Activated B cell treated with CpG ODN at 0.5 μM for 24 hours (primary cell): Measurements from ENCODE around the gene CEP128. TPM values are rescaled to one million over a fixed set of nuclear protein-coding genes. Genes with fewer than 3 reads are reported as not detected.

ENCODE experiments used
- ATAC-seq: fragments of 200-7000 bp; cut with Tn5 transposase; one replicate; pipeline ENCODE4 v1.10.0; 2021; ENCODE audit warnings: low read depth, mild to moderate bottlenecking, moderate library complexity
- CTCF ChIA-PET: fragments of 350-600 bp; sonication (Branson Sonifier 250); formaldehyde crosslinking; loops from one replicate; lab custom pipeline; 2021; ENCODE audit warnings: antibody characterized with exemption; lab: Charles Lee
- POLR2A ChIA-PET: fragments of 350-600 bp; sonication (Branson Sonifier 250); formaldehyde crosslinking; loops from one replicate; lab custom pipeline; 2021; ENCODE audit warnings: antibody characterized with exemption; lab: Charles Lee
- DNase-seq: peaks from one replicate; pipeline ENCODE4 v3.0.0; 2022
- H3K27ac Mint-ChIP-seq: one replicate; pipeline ENCODE4 v1.8.0; 2020; ENCODE audit warnings: mixed read lengths
- H3K27me3 Mint-ChIP-seq: one replicate; pipeline ENCODE4 v1.8.0; 2021; ENCODE audit warnings: mixed read lengths
- H3K36me3 Mint-ChIP-seq: one replicate; pipeline ENCODE4 v1.8.0; 2021; ENCODE audit warnings: low read depth, mixed read lengths
- H3K4me1 Mint-ChIP-seq: one replicate; pipeline ENCODE4 v1.8.0; 2021; ENCODE audit warnings: mixed read lengths
- H3K4me3 Mint-ChIP-seq: one replicate; pipeline ENCODE4 v1.8.0; 2020; ENCODE audit warnings: mild to moderate bottlenecking, mixed read lengths
- H3K9me3 Mint-ChIP-seq: one replicate; pipeline ENCODE4 v1.8.0; 2020; ENCODE audit warnings: mixed read lengths
- intact Hi-C: fragments of 100-400 bp; cut with micrococcal nuclease; formaldehyde crosslinking; loops from one replicate; pipeline ENCODE4 v1.15.1; 2024
- total RNA-seq: library from RNA; stranded (reverse); gene quantifications from 2 replicates; pipeline ENCODE4 v1.2.3, GENCODE V29; 2022
- TF ChIP-seq, protein P1 (sequence below): fragments of 200-600 bp; IDR thresholded peaks from one replicate; pipeline ENCODE4 v1.8.0; 2022; ENCODE audit warnings: antibody characterized with exemption, mild to moderate bottlenecking

Gene CEP128
- total RNA-seq, 1 donor from 2014 or later, result 25.0 TPM

DNA sequence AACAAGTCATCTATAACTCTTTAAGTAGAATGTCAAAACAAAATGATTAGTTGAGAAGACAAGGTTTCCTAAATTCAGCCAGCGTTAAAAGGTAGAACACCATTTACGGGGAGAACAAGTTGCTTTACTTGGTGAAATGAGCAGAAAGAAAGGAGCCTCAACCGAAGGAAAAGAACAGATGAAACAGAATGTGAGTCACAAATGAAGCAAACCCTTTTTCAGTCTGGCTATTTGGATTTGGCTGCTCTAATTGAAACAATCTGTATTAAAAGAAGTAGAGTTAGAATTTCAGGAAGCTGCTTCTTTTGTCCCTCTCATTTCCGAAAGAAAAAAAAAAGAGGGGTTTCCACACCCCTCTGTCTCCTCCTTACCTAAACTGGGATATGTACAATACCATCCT lies 34.6 kb downstream of the CEP128 start:
- CTCF ChIA-PET, result no interaction called here
- intact Hi-C loops, result no loop called here
- no peak overlapping the region for H3K4me3 Mint-ChIP-seq
- no peaks in the 10 kb centered on the region for H3K9me3 Mint-ChIP-seq
- peaks cover 14% of the 10 kb centered on the region for H3K36me3 Mint-ChIP-seq
- POLR2A ChIA-PET, result no interaction called here
- ATAC-seq (no peak), DNase-seq (no peak)
- TF ChIP-seq, protein P1, sequence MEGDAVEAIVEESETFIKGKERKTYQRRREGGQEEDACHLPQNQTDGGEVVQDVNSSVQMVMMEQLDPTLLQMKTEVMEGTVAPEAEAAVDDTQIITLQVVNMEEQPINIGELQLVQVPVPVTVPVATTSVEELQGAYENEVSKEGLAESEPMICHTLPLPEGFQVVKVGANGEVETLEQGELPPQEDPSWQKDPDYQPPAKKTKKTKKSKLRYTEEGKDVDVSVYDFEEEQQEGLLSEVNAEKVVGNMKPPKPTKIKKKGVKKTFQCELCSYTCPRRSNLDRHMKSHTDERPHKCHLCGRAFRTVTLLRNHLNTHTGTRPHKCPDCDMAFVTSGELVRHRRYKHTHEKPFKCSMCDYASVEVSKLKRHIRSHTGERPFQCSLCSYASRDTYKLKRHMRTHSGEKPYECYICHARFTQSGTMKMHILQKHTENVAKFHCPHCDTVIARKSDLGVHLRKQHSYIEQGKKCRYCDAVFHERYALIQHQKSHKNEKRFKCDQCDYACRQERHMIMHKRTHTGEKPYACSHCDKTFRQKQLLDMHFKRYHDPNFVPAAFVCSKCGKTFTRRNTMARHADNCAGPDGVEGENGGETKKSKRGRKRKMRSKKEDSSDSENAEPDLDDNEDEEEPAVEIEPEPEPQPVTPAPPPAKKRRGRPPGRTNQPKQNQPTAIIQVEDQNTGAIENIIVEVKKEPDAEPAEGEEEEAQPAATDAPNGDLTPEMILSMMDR, result no peak
- H3K27me3 Mint-ChIP-seq, result no peaks in the 10 kb centered on the region
- no peaks in the 10 kb centered on the region for H3K4me1 Mint-ChIP-seq
- H3K27ac Mint-ChIP-seq, result no peak overlapping the region

DNA sequence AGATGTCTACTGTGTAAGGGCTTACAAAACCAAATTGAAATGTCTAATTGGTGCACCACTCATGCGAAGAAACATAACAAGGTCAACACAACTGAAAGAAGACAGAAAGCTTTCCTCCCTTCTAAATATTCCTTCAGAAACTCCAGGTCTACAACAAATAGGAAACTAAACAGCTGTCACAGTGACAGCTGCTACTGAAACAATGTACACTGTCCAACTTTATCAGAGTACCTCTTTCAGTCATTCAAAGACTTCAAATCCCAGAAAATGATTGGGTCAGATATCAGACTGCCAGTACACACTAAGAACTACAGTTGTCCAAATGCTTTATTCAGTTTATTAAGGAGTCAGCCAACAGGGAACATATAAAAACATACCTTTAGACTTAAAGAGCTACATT lies 35.2 kb downstream of the CEP128 start:
- TF ChIP-seq, protein P1, result no peak
- H3K27ac Mint-ChIP-seq, result no peak overlapping the region
- POLR2A ChIA-PET, result no interaction called here
- H3K4me1 Mint-ChIP-seq, result no peaks in the 10 kb centered on the region
- H3K36me3 Mint-ChIP-seq, result peaks cover 14% of the 10 kb centered on the region
- H3K9me3 Mint-ChIP-seq, result no peaks in the 10 kb centered on the region
- CTCF ChIA-PET, result no interaction called here
- no peak overlapping the region for H3K4me3 Mint-ChIP-seq
- ATAC-seq (no peak), DNase-seq (no peak)
- intact Hi-C loops, result no loop called here
- H3K27me3 Mint-ChIP-seq, result no peaks in the 10 kb centered on the region

DNA sequence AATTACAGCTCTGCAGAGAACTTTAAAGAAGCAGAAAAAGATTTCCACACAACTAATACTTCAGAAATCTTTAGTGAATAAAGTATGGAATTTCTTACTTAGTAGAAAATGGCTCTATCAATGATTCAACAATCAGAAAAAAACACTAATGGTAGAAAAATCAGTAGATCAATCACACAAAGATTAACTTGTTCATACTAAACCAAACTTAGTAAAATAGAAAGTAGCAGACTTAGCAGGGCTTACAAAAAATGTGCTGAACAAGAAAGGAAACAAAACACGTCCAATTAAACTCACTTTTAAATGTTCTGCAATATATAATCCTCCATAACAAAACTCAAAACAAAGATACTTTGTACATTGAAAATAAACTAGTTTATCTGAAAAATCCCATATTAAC lies 38.9 kb downstream of the CEP128 start:
- no peaks in the 10 kb centered on the region for H3K4me1 Mint-ChIP-seq
- no peak overlapping the region for H3K27ac Mint-ChIP-seq
- TF ChIP-seq, protein P1, result no peak
- H3K27me3 Mint-ChIP-seq, result no peaks in the 10 kb centered on the region
- no peaks in the 10 kb centered on the region for H3K9me3 Mint-ChIP-seq
- no peak for DNase-seq
- CTCF ChIA-PET, result no interaction called here
- ATAC-seq, result no peak
- intact Hi-C loops, result no loop called here
- peaks cover 22% of the 10 kb centered on the region for H3K36me3 Mint-ChIP-seq
- H3K4me3 Mint-ChIP-seq, result no peak overlapping the region
- POLR2A ChIA-PET, result no interaction called here

DNA sequence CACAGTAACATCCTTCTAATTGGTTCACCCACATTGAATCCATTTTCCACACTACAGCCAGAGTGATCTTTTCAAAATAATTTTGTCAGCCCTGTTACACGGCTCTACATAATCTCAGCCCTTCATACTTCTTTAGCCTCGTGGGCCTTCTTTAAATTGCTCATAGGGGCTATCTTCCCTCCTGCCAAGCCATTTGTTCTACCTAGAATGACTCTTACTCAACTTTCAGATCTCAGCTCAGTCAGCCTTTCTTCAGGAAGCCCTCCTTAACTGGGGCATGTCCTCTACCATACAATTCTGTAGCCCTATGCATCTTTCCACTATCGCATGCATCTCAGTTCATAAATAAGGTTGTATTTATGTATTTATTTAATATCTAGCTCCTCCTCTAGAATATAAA lies 39.7 kb downstream of the CEP128 start:
- Mint-ChIP-seq H3K27ac (no peak overlapping the region), H3K9me3 (no peaks in the 10 kb centered on the region), H3K4me1 (no peaks in the 10 kb centered on the region), H3K27me3 (no peaks in the 10 kb centered on the region), H3K36me3 (peaks cover 25% of the 10 kb centered on the region), H3K4me3 (no peak overlapping the region)
- TF ChIP-seq, protein P1, result no peak
- ChIA-PET CTCF (no interaction called here), POLR2A (no interaction called here)
- ATAC-seq (no peak), DNase-seq (no peak)
- intact Hi-C loops, result no loop called here

DNA sequence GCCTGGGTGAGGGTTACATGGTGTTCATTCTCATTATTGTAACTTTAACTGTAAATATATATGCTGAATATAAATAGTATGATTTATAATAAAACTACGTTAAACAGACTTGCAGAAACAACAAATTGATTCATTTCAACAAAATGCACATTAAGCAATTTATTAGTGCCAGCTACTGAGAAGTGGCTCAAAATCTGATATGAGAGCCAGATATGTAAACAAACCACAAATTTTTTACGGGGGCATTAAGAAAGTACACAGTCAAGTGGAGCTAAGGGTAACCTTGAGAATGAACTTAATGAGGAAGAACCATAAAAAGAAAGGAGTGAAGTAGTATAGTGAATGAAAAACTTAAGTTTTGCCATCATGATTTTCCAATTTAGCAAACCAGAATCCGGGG lies 40.3 kb downstream of the CEP128 start:
- Mint-ChIP-seq H3K4me1 (no peaks in the 10 kb centered on the region), H3K27ac (no peak overlapping the region), H3K36me3 (peaks cover 25% of the 10 kb centered on the region), H3K27me3 (no peaks in the 10 kb centered on the region), H3K9me3 (no peaks in the 10 kb centered on the region), H3K4me3 (no peak overlapping the region)
- DNase-seq (no peak), ATAC-seq (no peak)
- TF ChIP-seq, protein P1, result no peak
- ChIA-PET CTCF (no interaction called here), POLR2A (no interaction called here)
- intact Hi-C loops, result no loop called here
